K562 (cell line): ENCODE data around the gene PRR35. TPM values are rescaled to one million over a fixed set of nuclear protein-coding genes. Genes with fewer than 3 reads are reported as not detected.
A peak's percentile ranks its signal among the peaks of the same experiment; 100 is the strongest.

Experiments
- ATAC-seq: fragments of 200-7000 bp; cut with Tn5 transposase; 3 replicates; pipeline ENCODE4 v1.9.1; 2020; ENCODE audit warnings: moderate library complexity
- BruUV-seq: library from RNA; stranded (reverse); fragments of 400-500 nt; replicated peaks from 2 replicates; lab custom pipeline; 2021; lab: Mats Ljungman, UMichigan
- CTCF ChIA-PET: fragments of 300-600 bp; formaldehyde crosslinking; extraction: SDS; loops from one replicate; lab custom pipeline; 2021; ENCODE audit warnings: low intra/inter-chr PET ratio; lab: Yijun Ruan, JAX
- POLR2A ChIA-PET: fragments of 300-600, 350-650 bp; sonication (Branson Sonifier 250); formaldehyde crosslinking; extraction: SDS; loops from one replicate; lab custom pipeline; 2021; ENCODE audit warnings: antibody characterized with exemption, inconsistent platforms; lab: Yijun Ruan, JAX
- DNase-seq, 4 experiments: peaks; one replicate each; pipeline versions ENCODE4 v3.0.0 to v3.0.0-alpha.2; 2011 to 2018; ENCODE audit warnings: low spot score in 3 of 4, mixed read lengths in 3 of 4; ENCODE audit errors: extremely low read depth in 1 of 4
- FAIRE-seq: peaks from 2 replicates; lab custom pipeline; 2011; peaks lifted over from hg19 to GRCh38; lab: Jason Lieb, UNC
- H2AFZ ChIP-seq: 2 replicates; pipeline ENCODE4 v1.6.0; 2011; ENCODE audit warnings: low read depth, low read length, control low read depth, inconsistent platforms
- H3K27ac ChIP-seq: fragments of 200-600 bp; 3 replicates; pipeline ENCODE4 v1.8.0; 2011; ENCODE audit warnings: low read depth, mild to moderate bottlenecking, control low read depth, inconsistent platforms, low read length, moderate library complexity, mixed read lengths; ENCODE audit errors: extremely low read depth
- H3K27me3 ChIP-seq, 2 experiments: fragments of 300-600 bp in 1 of 2; 2 replicates in 1 of 2; 3 replicates in 1 of 2; pipeline versions ENCODE4 v1.6.0 to v1.8.0; 2011; ENCODE audit warnings: inconsistent platforms in 2 of 2, low read length in 2 of 2, mild to moderate bottlenecking in 1 of 2, mixed read lengths in 1 of 2, moderate library complexity in 1 of 2; ENCODE audit not compliant: control insufficient read depth in 2 of 2, insufficient read depth in 2 of 2
- H3K36me3 ChIP-seq: fragments of 300-600 bp; 3 replicates; pipeline ENCODE4 v1.8.0; 2011; ENCODE audit warnings: mild to moderate bottlenecking, low read length, inconsistent platforms; ENCODE audit not compliant: control insufficient read depth, insufficient read depth
- H3K4me1 ChIP-seq, 2 experiments: fragments of 200-600 bp in 1 of 2; replicated peaks in 1 of 2; 2 replicates in 1 of 2; 3 replicates in 1 of 2; pipeline versions ENCODE4 v1.5.1 to v1.8.0; 2011; ENCODE audit warnings: inconsistent platforms in 2 of 2, low read length in 2 of 2, mild to moderate bottlenecking in 1 of 2, mixed read lengths in 1 of 2, moderate library complexity in 1 of 2; ENCODE audit not compliant: control insufficient read depth in 2 of 2, insufficient read depth in 2 of 2
- H3K4me2 ChIP-seq: 2 replicates; pipeline ENCODE4 v1.6.1; 2011; ENCODE audit warnings: low read length, control low read depth, inconsistent platforms, mixed read lengths; ENCODE audit not compliant: insufficient read depth
- H3K4me3 ChIP-seq: fragments of 200-600 bp; sonication (generic), shearing (Covaris generic); 2 replicates; pipeline ENCODE4 v1.5.1; 2016; ENCODE audit warnings: control low read depth, inconsistent platforms
- H3K79me2 ChIP-seq: fragments of 200-600 bp; 3 replicates; pipeline ENCODE4 v1.8.0; 2011; ENCODE audit warnings: low read length, inconsistent platforms; ENCODE audit not compliant: control insufficient read depth, insufficient read depth
- H3K9ac ChIP-seq, 2 experiments: 2 replicates each; pipeline versions ENCODE4 v1.6.0 to v1.6.1; 2011; ENCODE audit warnings: low read depth in 2 of 2, low read length in 2 of 2, control low read depth in 1 of 2, inconsistent platforms in 1 of 2, mild to moderate bottlenecking in 1 of 2, mixed read lengths in 1 of 2; ENCODE audit not compliant: insufficient read depth in 1 of 2
- H3K9me1 ChIP-seq: one replicate; pipeline ENCODE4 v1.6.0; 2011; ENCODE audit warnings: inconsistent platforms, mild to moderate bottlenecking, low read length, moderate library complexity; ENCODE audit not compliant: control insufficient read depth, insufficient read depth
- H3K9me3 ChIP-seq: replicated peaks from 2 replicates; pipeline ENCODE4 v1.5.1; 2011; ENCODE audit warnings: low read depth, low read length, inconsistent platforms; ENCODE audit not compliant: control insufficient read depth, insufficient read depth
- H4K20me1 ChIP-seq: replicated peaks from 2 replicates; pipeline ENCODE4 v1.6.1; 2011; ENCODE audit warnings: low read length, inconsistent platforms, mixed read lengths; ENCODE audit not compliant: control insufficient read depth, insufficient read depth
- BMI1 ChIP-seq: fragments of 150-350 bp; IDR thresholded peaks from 2 replicates; pipeline ENCODE4 v1.6.1; 2014; ENCODE audit warnings: low read length
- CBFB ChIP-seq: sonication (generic); formaldehyde crosslinking; IDR thresholded peaks from 2 replicates; pipeline ENCODE4 v1.4.0; 2020; ENCODE audit warnings: mild to moderate bottlenecking, missing genetic modification reagents
- HDAC6 ChIP-seq: IDR thresholded peaks from 2 replicates; pipeline ENCODE4 v1.6.1; 2012; ENCODE audit warnings: low read depth, mild to moderate bottlenecking, control low read depth, inconsistent platforms, low read length, moderate library complexity
- HNRNPL ChIP-seq: fragments of 200-400 bp; formaldehyde crosslinking; IDR thresholded peaks from 2 replicates; pipeline ENCODE4 v1.6.1; 2017; ENCODE audit warnings: low read depth, mild to moderate bottlenecking, low read length
- PTRF ChIP-seq: fragments of 450-650 bp; IDR thresholded peaks from 2 replicates; pipeline ENCODE4 v1.6.1; 2016; ENCODE audit warnings: mild to moderate bottlenecking, missing genetic modification characterization, missing compliant biosample characterization
- RBM39 ChIP-seq: fragments of 200-400 bp; formaldehyde crosslinking; optimal IDR thresholded peaks from 2 replicates; pipeline ENCODE3; 2018; ENCODE audit warnings: low read depth, low read length
- RHOXF2B ChIP-seq: fragments of 250-450 bp; sonication (Bioruptor Pico); conservative IDR thresholded peaks from 2 replicates; pipeline ENCODE4 v1.5.1; 2021
- SMAD4 ChIP-seq: fragments of 250-450 bp; sonication (Bioruptor Pico); conservative IDR thresholded peaks from 2 replicates; pipeline ENCODE4 v1.8.0; 2021; ENCODE audit warnings: inconsistent platforms, mild to moderate bottlenecking, moderate library complexity
- SMARCB1 ChIP-seq: IDR thresholded peaks from 2 replicates; pipeline ENCODE4 v1.6.1; 2011; ENCODE audit warnings: improper control_type of control experiment, low read depth; ENCODE audit not compliant: insufficient read length
- U2AF2 ChIP-seq: fragments of 200-400 bp; formaldehyde crosslinking; optimal IDR thresholded peaks from 2 replicates; pipeline ENCODE3; 2017; ENCODE audit warnings: low read depth, mild to moderate bottlenecking, low read length
- ZNF316 ChIP-seq: fragments of 450-650 bp; IDR thresholded peaks from 2 replicates; pipeline ENCODE4 v1.6.1; 2016
- WGBS: fragments of 100-300 bp; shearing (Covaris generic); methylation state at CpG from one replicate; pipeline ENCODE4 v1.1.6; 2016; ENCODE audit warnings: low coverage, mixed read lengths; ENCODE audit not compliant: insufficient coverage; ENCODE audit errors: missing lambda C conversion rate; 5-methylcytosine and 5-hydroxymethylcytosine counted together
- in situ Hi-C: fragments of 300-500 bp; cut with MboI; formaldehyde crosslinking; loops from 4 replicates; pipeline ENCODE4 v1.15.0; 2018; ENCODE audit warnings: inconsistent platforms, mixed read lengths
- intact Hi-C: fragments of 100-400 bp; cut with micrococcal nuclease; formaldehyde crosslinking; loops from 2 replicates; pipeline ENCODE4 v1.14.2; 2022
- polyA plus RNA-seq, 8 experiments: library from polyadenylated mRNA; depleted of rRNA in 4 of 8; stranded (reverse) in 5 of 8; unstranded in 3 of 8; fragments of >200 nt; fragmentation: Nextera tagmentation in 2 of 8; fragmentation: Illumina TruSeq in 1 of 8; extraction: Ambion mirVana in 2 of 8; extraction: Trizol in 1 of 8; gene quantifications; 2 replicates each; pipeline versions ENCODE4 v1.2.1 to v1.2.3, GENCODE V29; 2011 to 2014; ENCODE audit warnings: inconsistent platforms in 1 of 8, missing spikeins in 1 of 8
- total RNA-seq, 7 experiments: library from RNA; depleted of rRNA in 6 of 7; stranded (reverse); fragments of >200 nt in 6 of 7; fragmentation: Illumina TruSeq in 2 of 7; extraction: Trizol in 2 of 7; gene quantifications; 2 replicates each; pipeline versions ENCODE4 v1.2.1 to v1.2.3, GENCODE V29; 2011 to 2021; ENCODE audit warnings: low replicate concordance in 1 of 7
- TF ChIP-seq, protein P1 (sequence below): fragments of 450-650 bp; formaldehyde crosslinking; IDR thresholded peaks from 2 replicates; pipeline ENCODE4 v1.4.0; 2020; ENCODE audit warnings: mild to moderate bottlenecking
- TF ChIP-seq, protein P2 (sequence below), 2 experiments: IDR thresholded peaks; 2 replicates each; pipeline ENCODE4 v1.6.1; 2011; ENCODE audit warnings: borderline replicate concordance in 1 of 2, control low read depth in 1 of 2, low read depth in 1 of 2, low read length in 1 of 2, mild to moderate bottlenecking in 1 of 2, mixed read lengths in 1 of 2, moderate library complexity in 1 of 2; ENCODE audit not compliant: insufficient read depth in 1 of 2, insufficient read length in 1 of 2, poor library complexity in 1 of 2, severe bottlenecking in 1 of 2; ENCODE audit errors: extremely low read depth in 1 of 2
- TF ChIP-seq, protein P3 (sequence below), 2 experiments: fragments of 450-650 bp in 1 of 2; sonication (generic) in 1 of 2; formaldehyde crosslinking in 1 of 2; IDR thresholded peaks in 1 of 2; conservative IDR thresholded peaks in 1 of 2; 2 replicates each; pipeline versions ENCODE4 v1.6.1 to v1.8.1; 2016 to 2023; ENCODE audit warnings: mild to moderate bottlenecking in 2 of 2, moderate library complexity in 2 of 2, inconsistent platforms in 1 of 2, missing genetic modification reagents in 1 of 2
- TF ChIP-seq, protein P4 (sequence below), 3 experiments: IDR thresholded peaks in 2 of 3; conservative IDR thresholded peaks in 1 of 3; 2 replicates each; pipeline ENCODE4 v1.5.1; 2011 to 2012; ENCODE audit warnings: low read length in 3 of 3, mild to moderate bottlenecking in 3 of 3, control low read depth in 2 of 3, improper control_type of control experiment in 1 of 3, inconsistent platforms in 1 of 3, low read depth in 1 of 3, mixed read lengths in 1 of 3, moderate library complexity in 1 of 3; ENCODE audit not compliant: insufficient read depth in 2 of 3

Gene PRR35
- total and polyA plus RNA-seq, 9 of the 15 experiments (the other 6 are each of a cell fraction or from before 2014, with no cell fraction given), result 0.17 to 0.45 (median 0.21) TPM; not detected in 5

DNA sequence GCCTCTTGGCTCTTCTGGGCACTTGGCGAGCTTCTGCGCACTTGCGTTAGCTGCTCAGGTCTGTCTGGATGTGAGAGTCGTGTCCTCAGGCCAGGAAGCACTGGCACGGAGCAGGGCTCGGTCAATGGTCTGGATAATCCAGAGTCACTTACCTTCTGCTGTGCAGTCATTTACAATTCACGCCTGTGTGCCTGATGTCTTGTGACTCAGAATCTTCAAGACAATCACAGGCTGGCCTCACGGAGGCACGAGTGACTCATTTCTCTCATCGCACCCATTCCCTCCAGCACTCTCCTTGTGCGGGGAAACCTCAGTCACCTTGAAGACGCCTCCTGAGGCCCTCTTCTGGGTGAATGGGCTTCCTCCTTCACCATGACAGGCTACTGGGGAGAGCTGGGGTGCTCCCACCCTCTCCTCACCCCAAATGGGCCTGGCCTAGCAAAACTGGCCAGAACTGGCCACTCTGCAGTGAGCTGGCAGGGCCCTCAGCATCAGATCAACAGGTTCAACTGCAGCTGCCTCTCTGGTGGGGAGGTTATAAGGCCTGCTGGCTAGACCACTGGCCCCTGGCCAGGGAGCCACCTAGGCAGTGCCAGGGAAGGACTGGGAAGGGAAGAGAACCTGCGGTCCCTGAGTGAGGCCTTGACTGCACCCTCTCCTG lies 34.5 kb upstream of the PRR35 start:
- Histone ChIP-seq H3K27me3 (no peaks in the 10 kb centered on the region), H3K9me1 (peaks cover 13% of the 10 kb centered on the region), H2AFZ (no peak overlapping the region), H3K79me2 (peaks cover 58% of the 10 kb centered on the region), H3K9me3 (no peaks in the 10 kb centered on the region), H4K20me1 (peaks cover 13% of the 10 kb centered on the region), H3K4me2 (peak overlapping the region; percentile 81), H3K4me3 (peak overlapping the region; percentile 68), H3K36me3 (peaks cover 25% of the 10 kb centered on the region; the same call in 2 of the 3 replicates), H3K9ac (peak overlapping the region; percentile 86 to 95), H3K27ac (peak overlapping the region; percentile 98; the same call in 2 of the 3 replicates), H3K4me1 (peaks cover 27 to 85% of the 10 kb centered on the region in 2 experiments)
- intact Hi-C loops, result loop anchor here (5.0 kb wide), 1 partner anchor 42 kb away; the partner anchor contains the start of genes NHLRC4 and PIGQ
- FAIRE-seq, result peak; percentile 95
- in situ Hi-C loops, result no loop called here
- ChIA-PET CTCF (no interaction called here), POLR2A (interaction anchor here (0.6 to 1.4 kb wide), 4 partner anchors 11 to 1176 kb away, joined by 3 to 5 read pairs (median 3); no protein-coding TSS in a partner anchor)
- WGBS, result 37% methylated on average over 12 of the region's 13 CpGs
- BruUV-seq, result no TSS peak
- DNase-seq, result peak in 2 of 4 experiments; percentile 41 to 82
- peak; percentile 5 for ATAC-seq
- TF ChIP-seq RHOXF2B (no peak), HDAC6 (no peak), U2AF2 (no peak), HNRNPL (no peak), CBFB (CRISPR knock-in tag) (no peak), RBM39 (no peak), SMAD4 (CRISPR knock-in tag) (no peak), PTRF (tag) (no peak), ZNF316 (no peak), BMI1 (no peak), SMARCB1 (no peak)
- TF ChIP-seq, protein P1, sequence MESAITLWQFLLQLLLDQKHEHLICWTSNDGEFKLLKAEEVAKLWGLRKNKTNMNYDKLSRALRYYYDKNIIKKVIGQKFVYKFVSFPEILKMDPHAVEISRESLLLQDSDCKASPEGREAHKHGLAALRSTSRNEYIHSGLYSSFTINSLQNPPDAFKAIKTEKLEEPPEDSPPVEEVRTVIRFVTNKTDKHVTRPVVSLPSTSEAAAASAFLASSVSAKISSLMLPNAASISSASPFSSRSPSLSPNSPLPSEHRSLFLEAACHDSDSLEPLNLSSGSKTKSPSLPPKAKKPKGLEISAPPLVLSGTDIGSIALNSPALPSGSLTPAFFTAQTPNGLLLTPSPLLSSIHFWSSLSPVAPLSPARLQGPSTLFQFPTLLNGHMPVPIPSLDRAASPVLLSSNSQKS (CRISPR knock-in tag), result no peak
- TF ChIP-seq, protein P2, sequence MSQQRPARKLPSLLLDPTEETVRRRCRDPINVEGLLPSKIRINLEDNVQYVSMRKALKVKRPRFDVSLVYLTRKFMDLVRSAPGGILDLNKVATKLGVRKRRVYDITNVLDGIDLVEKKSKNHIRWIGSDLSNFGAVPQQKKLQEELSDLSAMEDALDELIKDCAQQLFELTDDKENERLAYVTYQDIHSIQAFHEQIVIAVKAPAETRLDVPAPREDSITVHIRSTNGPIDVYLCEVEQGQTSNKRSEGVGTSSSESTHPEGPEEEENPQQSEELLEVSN (IDR thresholded peaks at IDR 0.05; ENCODE audit: borderline replicate concordance in 1 of 2, extremely low read depth in 1 of 2, insufficient read depth in 1 of 2, insufficient read length in 1 of 2, low read depth in 1 of 2, low read length in 1 of 2, poor library complexity in 1 of 2, severe bottlenecking in 1 of 2), result peak; percentile 19 to 88
- TF ChIP-seq, protein P3, sequence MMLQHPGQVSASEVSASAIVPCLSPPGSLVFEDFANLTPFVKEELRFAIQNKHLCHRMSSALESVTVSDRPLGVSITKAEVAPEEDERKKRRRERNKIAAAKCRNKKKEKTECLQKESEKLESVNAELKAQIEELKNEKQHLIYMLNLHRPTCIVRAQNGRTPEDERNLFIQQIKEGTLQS (IDR thresholded peaks at IDR 0.05), result peak; percentile 80
- TF ChIP-seq, protein P3 (CRISPR knock-in tag; conservative IDR thresholded peaks at IDR 0.05), result no peak
- TF ChIP-seq, protein P4, sequence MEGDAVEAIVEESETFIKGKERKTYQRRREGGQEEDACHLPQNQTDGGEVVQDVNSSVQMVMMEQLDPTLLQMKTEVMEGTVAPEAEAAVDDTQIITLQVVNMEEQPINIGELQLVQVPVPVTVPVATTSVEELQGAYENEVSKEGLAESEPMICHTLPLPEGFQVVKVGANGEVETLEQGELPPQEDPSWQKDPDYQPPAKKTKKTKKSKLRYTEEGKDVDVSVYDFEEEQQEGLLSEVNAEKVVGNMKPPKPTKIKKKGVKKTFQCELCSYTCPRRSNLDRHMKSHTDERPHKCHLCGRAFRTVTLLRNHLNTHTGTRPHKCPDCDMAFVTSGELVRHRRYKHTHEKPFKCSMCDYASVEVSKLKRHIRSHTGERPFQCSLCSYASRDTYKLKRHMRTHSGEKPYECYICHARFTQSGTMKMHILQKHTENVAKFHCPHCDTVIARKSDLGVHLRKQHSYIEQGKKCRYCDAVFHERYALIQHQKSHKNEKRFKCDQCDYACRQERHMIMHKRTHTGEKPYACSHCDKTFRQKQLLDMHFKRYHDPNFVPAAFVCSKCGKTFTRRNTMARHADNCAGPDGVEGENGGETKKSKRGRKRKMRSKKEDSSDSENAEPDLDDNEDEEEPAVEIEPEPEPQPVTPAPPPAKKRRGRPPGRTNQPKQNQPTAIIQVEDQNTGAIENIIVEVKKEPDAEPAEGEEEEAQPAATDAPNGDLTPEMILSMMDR (IDR thresholded peaks at IDR 0.05 in 2 of 3, conservative IDR thresholded peaks at IDR 0.05 in 1 of 3; ENCODE audit: insufficient read depth in 2 of 3, low read depth in 1 of 3, low read length in 3 of 3), result peak; percentile 12 to 40 (median 30); a peak in 4 of 6 replicates
